SK-N-SH treated with all-trans-retinoic acid at 6 μM for 48 hours (cell line): ENCODE measurements around the gene MAP1LC3C.

Source experiments
- ATAC-seq: fragments of 200-7000 bp; cut with Tn5 transposase; 3 replicates; pipeline ENCODE4 v1.9.1; 2020; ENCODE audit warnings: mild to moderate bottlenecking, moderate library complexity
- ARNTL ChIP-seq: fragments of 450-650 bp; formaldehyde crosslinking; IDR thresholded peaks from 2 replicates; pipeline ENCODE4 v1.5.0; 2020; ENCODE audit warnings: low read depth, mild to moderate bottlenecking, moderate library complexity, borderline replicate concordance
- BACH2 ChIP-seq: fragments of 250-450 bp; sonication (Bioruptor Pico); IDR thresholded peaks from 2 replicates; pipeline ENCODE4 v1.9.0; 2021; ENCODE audit warnings: mild to moderate bottlenecking, borderline replicate concordance
- CSDC2 ChIP-seq: fragments of 250-450 bp; sonication (Bioruptor Pico); IDR thresholded peaks from 2 replicates; pipeline ENCODE4 v1.5.0; 2020; ENCODE audit warnings: mild to moderate bottlenecking, moderate library complexity
- GLIS3 ChIP-seq: fragments of 250-450 bp; sonication (Bioruptor Pico); IDR thresholded peaks from 2 replicates; pipeline ENCODE4 v1.5.0; 2020; ENCODE audit warnings: mild to moderate bottlenecking, moderate library complexity
- ISL1 ChIP-seq: fragments of 250-450 bp; sonication (Bioruptor Pico); IDR thresholded peaks from 2 replicates; pipeline ENCODE4 v2.1.2; 2022; ENCODE audit warnings: mild to moderate bottlenecking, moderate library complexity
- OSR1 ChIP-seq: fragments of 250-450 bp; sonication (Bioruptor Pico); IDR thresholded peaks from 2 replicates; pipeline ENCODE4 v1.8.0; 2022; ENCODE audit warnings: moderate library complexity, mild to moderate bottlenecking, inconsistent platforms
- PPARA ChIP-seq: fragments of 250-450 bp; sonication (Bioruptor Pico); IDR thresholded peaks from 2 replicates; pipeline ENCODE4 v1.5.0; 2020; ENCODE audit warnings: mild to moderate bottlenecking, borderline replicate concordance
- RARB ChIP-seq: fragments of 250-450 bp; sonication (Bioruptor Pico); IDR thresholded peaks from 2 replicates; pipeline ENCODE4 v1.8.0; 2021; ENCODE audit warnings: mild to moderate bottlenecking, moderate library complexity
- TCF4 ChIP-seq: fragments of 250-450 bp; sonication (Bioruptor Pico); IDR thresholded peaks from 2 replicates; pipeline ENCODE4 v1.8.0; 2021; ENCODE audit warnings: mild to moderate bottlenecking, moderate library complexity, borderline replicate concordance
- TOX ChIP-seq: fragments of 250-450 bp; sonication (Bioruptor Pico); IDR thresholded peaks from 2 replicates; pipeline ENCODE4 v1.8.0; 2021; ENCODE audit warnings: mild to moderate bottlenecking, moderate library complexity, borderline replicate concordance
- ZFP3 ChIP-seq: fragments of 250-450 bp; sonication (Bioruptor Pico); IDR thresholded peaks from 2 replicates; pipeline ENCODE4 v1.5.0; 2020; ENCODE audit warnings: mild to moderate bottlenecking, moderate library complexity
- ZNF565 ChIP-seq: fragments of 450-650 bp; formaldehyde crosslinking; conservative IDR thresholded peaks from 2 replicates; pipeline ENCODE4 v1.5.0; 2020; ENCODE audit warnings: low read depth, mild to moderate bottlenecking, moderate library complexity
- ZNF70 ChIP-seq: fragments of 450-650 bp; formaldehyde crosslinking; IDR thresholded peaks from 2 replicates; pipeline ENCODE4 v1.5.0; 2020; ENCODE audit warnings: mild to moderate bottlenecking, moderate library complexity
- ZNF8 ChIP-seq: fragments of 450-650 bp; formaldehyde crosslinking; IDR thresholded peaks from 2 replicates; pipeline ENCODE4 v1.5.0; 2020; ENCODE audit warnings: mild to moderate bottlenecking, moderate library complexity
- TF ChIP-seq, protein P1 (sequence below): fragments of 250-450 bp; sonication (Bioruptor Pico); IDR thresholded peaks from 2 replicates; pipeline ENCODE4 v1.5.1; 2020; ENCODE audit warnings: low read depth, mild to moderate bottlenecking, moderate library complexity
- TF ChIP-seq, protein P2 (sequence below): fragments of 250-450 bp; sonication (Bioruptor Pico); IDR thresholded peaks from 2 replicates; pipeline ENCODE4 v1.8.0; 2020; ENCODE audit warnings: mild to moderate bottlenecking, moderate library complexity, borderline replicate concordance
- TF ChIP-seq, protein P3 (sequence below): fragments of 250-450 bp; sonication (Bioruptor Pico); IDR thresholded peaks from 2 replicates; pipeline ENCODE4 v1.5.1; 2021; ENCODE audit warnings: mild to moderate bottlenecking, moderate library complexity
- TF ChIP-seq, protein P4 (sequence below): fragments of 250-450 bp; sonication (Bioruptor Pico); IDR thresholded peaks from 2 replicates; pipeline ENCODE4 v1.5.0; 2020; ENCODE audit warnings: mild to moderate bottlenecking, moderate library complexity
- TF ChIP-seq, protein P5 (sequence below): fragments of 250-450 bp; sonication (Bioruptor Pico); IDR thresholded peaks from 2 replicates; pipeline ENCODE4 v1.8.0; 2021; ENCODE audit warnings: low read depth, mild to moderate bottlenecking, moderate library complexity, borderline replicate concordance

The MAP1LC3C gene

DNA sequence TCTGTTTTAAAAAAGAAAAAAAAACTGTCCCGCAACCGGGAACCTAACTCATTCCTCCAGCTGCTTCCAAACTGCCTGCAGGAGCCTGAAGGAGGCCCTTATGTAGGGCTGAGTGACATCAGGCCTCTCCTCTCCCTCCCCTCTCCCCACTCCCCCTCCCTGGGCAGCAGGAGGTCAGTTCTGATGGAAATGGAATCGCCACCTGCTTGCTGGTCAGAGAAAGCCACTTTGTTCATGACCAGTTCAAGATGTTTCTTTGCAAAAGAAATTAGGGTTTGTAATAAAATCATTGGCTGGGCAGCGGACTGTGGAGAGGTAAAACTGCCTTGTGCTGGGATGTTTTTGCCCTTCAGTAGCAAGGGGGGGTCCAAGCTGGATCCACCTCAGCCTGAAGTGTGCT is at the start of gene MAP1LC3C:
Gene MAP1LC3C (minus strand): TSS at position 73 of the 400 bp plus-strand sequence. CDS start 90 bp downstream, outside the sequence.
- TF ChIP-seq RARB (no peak), TCF4 (CRISPR knock-in tag) (no peak), ZNF70 (CRISPR knock-in tag) (no peak), GLIS3 (no peak), PPARA (CRISPR knock-in tag) (no peak), ZNF565 (CRISPR knock-in tag) (no peak), BACH2 (CRISPR knock-in tag) (no peak), ZNF8 (no peak), ARNTL (CRISPR knock-in tag) (no peak), ISL1 (CRISPR knock-in tag) (no peak), TOX (CRISPR knock-in tag) (no peak)
- TF ChIP-seq, protein P1, sequence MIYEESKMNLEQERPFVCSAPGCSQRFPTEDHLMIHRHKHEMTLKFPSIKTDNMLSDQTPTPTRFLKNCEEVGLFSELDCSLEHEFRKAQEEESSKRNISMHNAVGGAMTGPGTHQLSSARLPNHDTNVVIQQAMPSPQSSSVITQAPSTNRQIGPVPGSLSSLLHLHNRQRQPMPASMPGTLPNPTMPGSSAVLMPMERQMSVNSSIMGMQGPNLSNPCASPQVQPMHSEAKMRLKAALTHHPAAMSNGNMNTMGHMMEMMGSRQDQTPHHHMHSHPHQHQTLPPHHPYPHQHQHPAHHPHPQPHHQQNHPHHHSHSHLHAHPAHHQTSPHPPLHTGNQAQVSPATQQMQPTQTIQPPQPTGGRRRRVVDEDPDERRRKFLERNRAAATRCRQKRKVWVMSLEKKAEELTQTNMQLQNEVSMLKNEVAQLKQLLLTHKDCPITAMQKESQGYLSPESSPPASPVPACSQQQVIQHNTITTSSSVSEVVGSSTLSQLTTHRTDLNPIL, result no peak
- TF ChIP-seq, protein P2, sequence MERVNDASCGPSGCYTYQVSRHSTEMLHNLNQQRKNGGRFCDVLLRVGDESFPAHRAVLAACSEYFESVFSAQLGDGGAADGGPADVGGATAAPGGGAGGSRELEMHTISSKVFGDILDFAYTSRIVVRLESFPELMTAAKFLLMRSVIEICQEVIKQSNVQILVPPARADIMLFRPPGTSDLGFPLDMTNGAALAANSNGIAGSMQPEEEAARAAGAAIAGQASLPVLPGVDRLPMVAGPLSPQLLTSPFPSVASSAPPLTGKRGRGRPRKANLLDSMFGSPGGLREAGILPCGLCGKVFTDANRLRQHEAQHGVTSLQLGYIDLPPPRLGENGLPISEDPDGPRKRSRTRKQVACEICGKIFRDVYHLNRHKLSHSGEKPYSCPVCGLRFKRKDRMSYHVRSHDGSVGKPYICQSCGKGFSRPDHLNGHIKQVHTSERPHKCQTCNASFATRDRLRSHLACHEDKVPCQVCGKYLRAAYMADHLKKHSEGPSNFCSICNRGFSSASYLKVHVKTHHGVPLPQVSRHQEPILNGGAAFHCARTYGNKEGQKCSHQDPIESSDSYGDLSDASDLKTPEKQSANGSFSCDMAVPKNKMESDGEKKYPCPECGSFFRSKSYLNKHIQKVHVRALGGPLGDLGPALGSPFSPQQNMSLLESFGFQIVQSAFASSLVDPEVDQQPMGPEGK, result no peak
- TF ChIP-seq, protein P3, sequence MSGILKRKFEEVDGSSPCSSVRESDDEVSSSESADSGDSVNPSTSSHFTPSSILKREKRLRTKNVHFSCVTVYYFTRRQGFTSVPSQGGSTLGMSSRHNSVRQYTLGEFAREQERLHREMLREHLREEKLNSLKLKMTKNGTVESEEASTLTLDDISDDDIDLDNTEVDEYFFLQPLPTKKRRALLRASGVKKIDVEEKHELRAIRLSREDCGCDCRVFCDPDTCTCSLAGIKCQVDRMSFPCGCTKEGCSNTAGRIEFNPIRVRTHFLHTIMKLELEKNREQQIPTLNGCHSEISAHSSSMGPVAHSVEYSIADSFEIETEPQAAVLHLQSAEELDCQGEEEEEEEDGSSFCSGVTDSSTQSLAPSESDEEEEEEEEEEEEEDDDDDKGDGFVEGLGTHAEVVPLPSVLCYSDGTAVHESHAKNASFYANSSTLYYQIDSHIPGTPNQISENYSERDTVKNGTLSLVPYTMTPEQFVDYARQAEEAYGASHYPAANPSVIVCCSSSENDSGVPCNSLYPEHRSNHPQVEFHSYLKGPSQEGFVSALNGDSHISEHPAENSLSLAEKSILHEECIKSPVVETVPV, result no peak
- peak; percentile 38 for ATAC-seq

DNA sequence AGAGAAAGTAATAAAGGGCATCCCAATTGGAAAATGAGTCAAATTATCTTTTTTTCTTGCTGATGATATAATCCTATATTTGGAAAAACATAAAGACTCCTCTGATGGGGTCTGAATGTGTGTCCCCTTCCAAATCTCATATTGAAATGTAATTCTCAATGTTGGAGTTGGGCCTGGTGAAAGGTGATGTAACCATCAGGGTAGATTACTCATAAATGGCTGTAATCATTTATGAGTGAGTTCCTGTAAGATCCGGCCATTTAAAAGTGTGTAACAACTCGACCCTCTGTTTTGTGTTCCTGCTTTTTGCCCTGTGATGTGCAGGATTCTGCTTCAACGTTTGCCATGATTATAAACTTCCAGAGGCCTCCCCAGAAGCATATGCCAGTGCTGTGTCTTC is 44.3 kb upstream of the MAP1LC3C start:
- TF ChIP-seq OSR1 (no peak), BACH2 (CRISPR knock-in tag) (no peak), TOX (CRISPR knock-in tag) (no peak), RARB (no peak), ISL1 (CRISPR knock-in tag) (no peak), ZNF70 (CRISPR knock-in tag) (no peak), ZFP3 (CRISPR knock-in tag) (no peak), ZNF565 (CRISPR knock-in tag) (no peak), CSDC2 (CRISPR knock-in tag) (no peak)
- TF ChIP-seq, protein P4, sequence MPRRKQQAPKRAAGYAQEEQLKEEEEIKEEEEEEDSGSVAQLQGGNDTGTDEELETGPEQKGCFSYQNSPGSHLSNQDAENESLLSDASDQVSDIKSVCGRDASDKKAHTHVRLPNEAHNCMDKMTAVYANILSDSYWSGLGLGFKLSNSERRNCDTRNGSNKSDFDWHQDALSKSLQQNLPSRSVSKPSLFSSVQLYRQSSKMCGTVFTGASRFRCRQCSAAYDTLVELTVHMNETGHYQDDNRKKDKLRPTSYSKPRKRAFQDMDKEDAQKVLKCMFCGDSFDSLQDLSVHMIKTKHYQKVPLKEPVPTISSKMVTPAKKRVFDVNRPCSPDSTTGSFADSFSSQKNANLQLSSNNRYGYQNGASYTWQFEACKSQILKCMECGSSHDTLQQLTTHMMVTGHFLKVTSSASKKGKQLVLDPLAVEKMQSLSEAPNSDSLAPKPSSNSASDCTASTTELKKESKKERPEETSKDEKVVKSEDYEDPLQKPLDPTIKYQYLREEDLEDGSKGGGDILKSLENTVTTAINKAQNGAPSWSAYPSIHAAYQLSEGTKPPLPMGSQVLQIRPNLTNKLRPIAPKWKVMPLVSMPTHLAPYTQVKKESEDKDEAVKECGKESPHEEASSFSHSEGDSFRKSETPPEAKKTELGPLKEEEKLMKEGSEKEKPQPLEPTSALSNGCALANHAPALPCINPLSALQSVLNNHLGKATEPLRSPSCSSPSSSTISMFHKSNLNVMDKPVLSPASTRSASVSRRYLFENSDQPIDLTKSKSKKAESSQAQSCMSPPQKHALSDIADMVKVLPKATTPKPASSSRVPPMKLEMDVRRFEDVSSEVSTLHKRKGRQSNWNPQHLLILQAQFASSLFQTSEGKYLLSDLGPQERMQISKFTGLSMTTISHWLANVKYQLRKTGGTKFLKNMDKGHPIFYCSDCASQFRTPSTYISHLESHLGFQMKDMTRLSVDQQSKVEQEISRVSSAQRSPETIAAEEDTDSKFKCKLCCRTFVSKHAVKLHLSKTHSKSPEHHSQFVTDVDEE (CRISPR knock-in tag), result no peak
- TF ChIP-seq, protein P5, sequence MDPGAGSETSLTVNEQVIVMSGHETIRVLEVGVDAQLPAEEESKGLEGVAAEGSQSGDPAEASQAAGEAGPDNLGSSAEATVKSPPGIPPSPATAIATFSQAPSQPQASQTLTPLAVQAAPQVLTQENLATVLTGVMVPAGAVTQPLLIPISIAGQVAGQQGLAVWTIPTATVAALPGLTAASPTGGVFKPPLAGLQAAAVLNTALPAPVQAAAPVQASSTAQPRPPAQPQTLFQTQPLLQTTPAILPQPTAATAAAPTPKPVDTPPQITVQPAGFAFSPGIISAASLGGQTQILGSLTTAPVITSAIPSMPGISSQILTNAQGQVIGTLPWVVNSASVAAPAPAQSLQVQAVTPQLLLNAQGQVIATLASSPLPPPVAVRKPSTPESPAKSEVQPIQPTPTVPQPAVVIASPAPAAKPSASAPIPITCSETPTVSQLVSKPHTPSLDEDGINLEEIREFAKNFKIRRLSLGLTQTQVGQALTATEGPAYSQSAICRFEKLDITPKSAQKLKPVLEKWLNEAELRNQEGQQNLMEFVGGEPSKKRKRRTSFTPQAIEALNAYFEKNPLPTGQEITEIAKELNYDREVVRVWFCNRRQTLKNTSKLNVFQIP (CRISPR knock-in tag), result no peak
- TF ChIP-seq, all 23 proteins: peak for 0
- ATAC-seq, result no peak

DNA sequence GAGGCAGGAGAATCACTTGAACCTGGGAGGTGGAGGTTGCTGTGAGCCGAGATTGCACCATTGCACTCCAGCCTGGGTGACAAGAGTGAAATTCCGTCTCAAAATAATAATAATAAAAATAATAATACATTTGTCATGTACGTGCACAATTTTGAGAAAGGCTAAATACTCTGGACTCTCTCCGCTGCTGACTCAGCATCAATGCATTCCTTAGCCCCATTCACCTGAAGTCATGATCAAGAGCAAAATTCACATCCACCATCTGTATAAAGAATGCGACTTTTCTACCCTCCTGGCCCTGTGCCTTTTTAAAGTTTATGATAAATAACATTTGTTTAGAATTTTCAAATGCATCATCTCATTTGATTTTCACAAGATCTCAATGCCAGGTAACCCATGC is 35.5 kb upstream of the MAP1LC3C start:
- TF ChIP-seq, protein P2, result no peak
- no peak for TF ChIP-seq PPARA (CRISPR knock-in tag)
- no peak for TF ChIP-seq RARB
- TF ChIP-seq, protein P1, result no peak
- TF ChIP-seq, protein P5 (CRISPR knock-in tag), result no peak
- no peak for TF ChIP-seq BACH2 (CRISPR knock-in tag)
- no peak for TF ChIP-seq ISL1 (CRISPR knock-in tag)
- TF ChIP-seq TOX (CRISPR knock-in tag), result no peak
- TF ChIP-seq GLIS3, result no peak
- ATAC-seq, result no peak
